Lower leg skin (tissue), 4 donors: Measurements from ENCODE around the gene USP31. TPM values are rescaled to one million over a fixed set of nuclear protein-coding genes. Genes with fewer than 3 reads are reported as not detected.

ENCODE experiments used
- DNase-seq, 2 donors: peaks; one replicate each; pipeline ENCODE4 v3.0.0-alpha.2; 2019; ENCODE audit warnings: low spot score in 2 of 2
- H3K4me3 ChIP-seq: fragments of 200-600 bp; sonication (generic); 2 replicates; pipeline ENCODE4 v1.5.1; 2017; ENCODE audit warnings: mild to moderate bottlenecking, low read depth; ENCODE audit not compliant: poor library complexity, severe bottlenecking
- CTCF ChIP-seq, 3 donors: fragments of 450-650 bp; IDR thresholded peaks; one replicate each; pipeline ENCODE4 v1.5.1; 2016; ENCODE audit warnings: antibody characterized with exemption in 3 of 3, mild to moderate bottlenecking in 3 of 3, moderate library complexity in 2 of 3
- POLR2A ChIP-seq, 2 donors: fragments of 450-650 bp; IDR thresholded peaks; one replicate each; pipeline ENCODE4 v1.6.1; 2016 to 2017; ENCODE audit warnings: antibody characterized with exemption in 2 of 2, mild to moderate bottlenecking in 1 of 2, moderate library complexity in 1 of 2
- WGBS, 2 donors: methylation state at CpG; one replicate each; pipeline ENCODE4 v1.1.5; 2018; 5-methylcytosine and 5-hydroxymethylcytosine counted together
- intact Hi-C: fragments of 100-400 bp; cut with DNase I; formaldehyde crosslinking; loops from one replicate; pipeline ENCODE4 v1.15.0; 2023; ENCODE audit warnings: low total_unique reads
- total RNA-seq, 4 donors: library from RNA; depleted of rRNA; stranded (reverse); fragments of >200 nt; gene quantifications; one replicate each; pipeline ENCODE4 v1.1.0, GENCODE V29; 2016

USP31 gene
- total RNA-seq, 4 donors from 2014 or later, result 11.3 to 41.1 (median 15.6) TPM

GRCh38 chr16:23131931-23132621, 17.2 kb downstream of the USP31 start:
- no peak overlapping the region for H3K4me3 ChIP-seq
- 19 to 31% methylated on average over 7 of the region's 7 CpGs for WGBS, 2 donors
- intact Hi-C loops, result no loop called here
- TF ChIP-seq POLR2A (IDR thresholded peaks at IDR 0.05) (no peak), CTCF (IDR thresholded peaks at IDR 0.05) (no peak)
- no peak for DNase-seq

- no peak for TF ChIP-seq CTCF (IDR thresholded peaks at IDR 0.05)
- no peak for TF ChIP-seq POLR2A (IDR thresholded peaks at IDR 0.05)
- intact Hi-C loops, result no loop called here
- DNase-seq, result no peak
- WGBS, 2 donors, result 72 to 81% methylated on average over 1 of the region's 1 CpG
- H3K4me3 ChIP-seq, result no peak overlapping the region
These were observed 17.8 kb downstream of the USP31 start for GRCh38 chr16:23131436-23131835.

DNA sequence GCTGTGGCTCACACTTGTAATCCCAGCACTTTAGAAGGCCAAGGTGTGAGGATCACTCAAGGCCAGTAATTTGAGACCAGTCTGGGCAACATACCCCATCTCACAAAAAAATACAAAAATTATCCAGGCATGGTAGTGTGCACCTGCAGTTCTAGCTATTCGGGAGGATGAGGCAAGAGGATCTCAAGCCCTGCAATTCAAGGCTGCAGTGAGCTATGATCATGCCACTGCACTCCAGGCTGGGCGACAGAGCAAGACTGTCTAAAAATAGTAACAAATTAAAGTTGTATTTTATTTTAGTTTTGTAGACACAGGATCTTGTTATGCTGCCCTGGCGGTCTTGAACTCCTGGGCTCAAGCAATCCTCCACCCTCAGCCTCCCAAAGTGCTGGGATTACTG, 18.2 kb downstream of the USP31 start:
- WGBS, 2 donors, result 72 to 79% methylated on average over 3 of the region's 3 CpGs
- intact Hi-C loops, result no loop called here
- TF ChIP-seq CTCF (IDR thresholded peaks at IDR 0.05), result no peak
- no peak for TF ChIP-seq POLR2A (IDR thresholded peaks at IDR 0.05)
- DNase-seq, result no peak
- no peak overlapping the region for H3K4me3 ChIP-seq

GRCh38 chr16:23129686-23130085, 19.6 kb downstream of the USP31 start:
- H3K4me3 ChIP-seq, result no peak overlapping the region
- 56 to 59% methylated on average over 1 of the region's 1 CpG for WGBS, 2 donors
- intact Hi-C loops, result no loop called here
- no peak for TF ChIP-seq POLR2A (IDR thresholded peaks at IDR 0.05)
- no peak for TF ChIP-seq CTCF (IDR thresholded peaks at IDR 0.05)
- DNase-seq, result no peak

DNA sequence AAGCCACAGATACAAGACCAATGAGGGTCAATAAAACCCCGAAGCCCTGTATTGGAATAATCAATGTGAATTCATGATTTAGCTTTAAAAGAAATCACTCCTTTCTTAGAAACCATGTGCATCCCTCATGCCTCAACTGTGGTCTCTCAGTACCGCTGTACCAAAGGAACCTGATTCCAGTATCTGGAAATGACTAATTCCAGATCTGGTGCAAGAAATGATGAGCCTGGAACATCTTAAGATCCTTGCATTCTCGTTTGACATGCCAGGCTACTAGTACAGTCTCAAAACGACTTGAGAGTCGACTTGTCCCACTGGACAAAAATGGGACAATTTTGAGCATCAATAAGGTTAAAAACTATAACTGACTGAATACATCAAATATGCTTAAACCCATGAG, 21.2 kb downstream of the USP31 start:
- intact Hi-C loops, result no loop called here
- H3K4me3 ChIP-seq, result no peak overlapping the region

More for the DNA sequence above, 21.2 kb downstream of the USP31 start:
- no peak for TF ChIP-seq CTCF (IDR thresholded peaks at IDR 0.05)
- TF ChIP-seq POLR2A (IDR thresholded peaks at IDR 0.05), result no peak
- DNase-seq, result no peak
- 49 to 55% methylated on average over 5 of the region's 5 CpGs for WGBS, 2 donors
